MM.1S (cell line): ENCODE measurements around the gene METTL16.

Experiments
- CTCF ChIP-seq: fragments of 300-600 bp; sonication (generic); IDR thresholded peaks from 2 replicates; pipeline ENCODE4 v1.5.1; 2016; ENCODE audit warnings: antibody characterized with exemption, low read length, mixed read lengths
- EZH2 ChIP-seq: fragments of 300-600 bp; sonication (generic); optimal IDR thresholded peaks from 2 replicates; pipeline ENCODE3; 2017; ENCODE audit warnings: low read depth, mild to moderate bottlenecking, antibody characterized with exemption, low read length, mixed read lengths

GRCh38 chr17:2398655-2399571, 112.8 kb downstream of the METTL16 start:
- no peak for TF ChIP-seq CTCF
- TF ChIP-seq EZH2, result no peak
